Ureter (tissue), 1 donor: Measurements from ENCODE around the gene SDK1. TPM values are rescaled to one million over a fixed set of nuclear protein-coding genes. Genes with fewer than 3 reads are reported as not detected.

Source experiments
- DNase-seq: peaks from one replicate; pipeline ENCODE4 v3.0.0-alpha.2; 2020; ENCODE audit warnings: low spot score
- total RNA-seq: library from RNA; stranded (reverse); gene quantifications from one replicate; pipeline ENCODE4 v1.2.4, GENCODE V29; 2023
- donor health status: DM: yes; HTN: yes; CAD: no.

The SDK1 gene
- total RNA-seq, 1 donor from 2014 or later, result 27.3 TPM

DNA sequence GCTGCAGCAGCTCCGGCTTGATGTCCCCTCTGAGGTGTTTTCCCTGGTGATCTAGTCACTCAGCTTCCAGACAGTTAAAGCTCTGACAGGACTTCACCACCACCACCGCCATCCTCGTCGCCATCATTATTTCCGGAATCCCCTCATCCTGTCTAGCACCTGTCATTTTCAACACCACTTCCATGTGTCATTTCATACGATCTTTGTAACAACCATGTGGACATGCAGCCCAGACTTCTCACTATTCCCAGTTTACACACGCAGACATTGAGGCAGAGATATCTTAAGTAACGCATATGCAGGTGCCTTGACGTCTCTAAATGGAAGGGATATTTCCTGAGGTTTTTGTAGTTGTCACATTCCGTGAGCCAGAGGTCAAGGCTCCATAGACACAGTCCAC is 850.5 kb downstream of the SDK1 start:
- DNase-seq, result no peak

GRCh38 chr7:4151926-4152549 is 851.0 kb downstream of the SDK1 start:
- no peak for DNase-seq

- DNase-seq, result no peak
Observed at GRCh38 chr7:4154882-4155535, 854.0 kb downstream of the SDK1 start.

- DNase-seq, result no peak
Observed at GRCh38 chr7:4156190-4156589, 855.1 kb downstream of the SDK1 start.

DNA sequence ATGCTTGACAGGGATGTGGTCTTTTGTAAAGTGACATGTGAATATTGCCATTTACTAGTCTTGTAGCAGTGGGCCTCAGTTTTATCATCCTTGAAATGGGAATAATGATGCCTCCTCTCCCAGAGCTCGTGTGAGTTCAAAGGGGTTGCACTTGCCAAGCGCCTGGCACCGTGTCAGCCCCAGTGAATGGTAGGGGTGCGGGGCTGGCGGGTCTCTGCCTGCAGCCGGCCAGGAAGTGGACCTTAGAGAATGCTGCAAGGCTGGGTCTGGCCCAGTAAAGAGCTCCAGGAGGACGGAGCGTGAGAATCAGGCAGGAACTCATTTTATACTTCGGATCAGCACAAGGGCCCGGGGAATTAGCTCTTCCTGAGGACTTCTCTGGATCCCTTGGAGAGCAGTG is 856.6 kb downstream of the SDK1 start:
- no peak for DNase-seq

GRCh38 chr7:4158441-4159153 is 857.5 kb downstream of the SDK1 start:
- no peak for DNase-seq

DNA sequence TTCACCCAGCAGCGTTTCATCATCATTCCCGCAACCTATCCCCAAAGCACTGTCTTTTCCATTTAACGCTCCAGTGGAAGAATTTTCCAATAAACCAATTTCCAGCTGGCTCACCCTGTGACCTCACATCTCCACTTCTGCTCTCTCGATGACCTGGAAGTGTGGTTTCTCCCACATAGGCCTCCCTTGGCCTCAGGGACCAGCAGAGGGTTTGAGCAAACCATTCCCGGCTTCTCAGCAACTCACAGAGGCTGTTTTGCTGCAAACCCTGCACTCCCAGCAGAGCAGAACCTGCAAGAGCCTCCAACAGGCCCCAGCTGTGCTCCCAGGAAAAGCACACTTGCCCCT is 858.1 kb downstream of the SDK1 start:
- no peak for DNase-seq

DNA sequence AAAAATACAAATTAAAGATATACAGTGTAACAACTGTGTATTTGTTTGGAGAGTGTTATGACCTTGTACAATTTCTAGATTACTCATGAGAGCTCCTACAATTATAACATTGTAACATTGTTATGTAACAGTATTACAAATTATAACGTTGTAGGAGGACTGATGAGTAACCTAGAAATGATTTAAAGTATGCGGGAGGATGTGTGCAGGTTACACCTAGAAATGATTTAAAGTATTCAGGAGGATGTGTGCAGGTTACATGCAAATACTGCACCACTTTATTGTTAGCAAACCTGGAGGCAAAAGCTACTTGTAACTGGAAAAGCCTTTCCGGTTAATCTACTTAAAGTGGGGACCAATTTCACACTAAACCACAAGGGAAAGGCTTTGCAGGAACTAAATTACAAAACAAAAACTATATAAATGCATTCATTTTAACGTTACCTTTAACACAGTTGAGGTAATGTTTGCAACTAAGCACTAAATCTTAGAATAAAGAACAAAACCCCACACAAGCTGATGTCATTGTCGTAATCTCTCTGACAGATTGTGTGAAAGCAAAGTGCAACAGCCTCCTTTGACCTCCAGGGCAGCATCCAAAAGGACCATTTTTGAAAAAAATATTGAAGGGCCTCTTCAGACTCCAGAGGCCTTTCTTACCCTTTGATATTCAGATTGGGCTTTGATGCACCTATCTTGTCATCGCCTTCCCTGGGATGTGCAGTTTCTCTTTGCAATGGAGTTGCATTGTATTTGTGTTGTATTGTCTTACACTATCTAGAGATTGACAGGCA is 858.9 kb downstream of the SDK1 start:
- DNase-seq, result no peak

DNA sequence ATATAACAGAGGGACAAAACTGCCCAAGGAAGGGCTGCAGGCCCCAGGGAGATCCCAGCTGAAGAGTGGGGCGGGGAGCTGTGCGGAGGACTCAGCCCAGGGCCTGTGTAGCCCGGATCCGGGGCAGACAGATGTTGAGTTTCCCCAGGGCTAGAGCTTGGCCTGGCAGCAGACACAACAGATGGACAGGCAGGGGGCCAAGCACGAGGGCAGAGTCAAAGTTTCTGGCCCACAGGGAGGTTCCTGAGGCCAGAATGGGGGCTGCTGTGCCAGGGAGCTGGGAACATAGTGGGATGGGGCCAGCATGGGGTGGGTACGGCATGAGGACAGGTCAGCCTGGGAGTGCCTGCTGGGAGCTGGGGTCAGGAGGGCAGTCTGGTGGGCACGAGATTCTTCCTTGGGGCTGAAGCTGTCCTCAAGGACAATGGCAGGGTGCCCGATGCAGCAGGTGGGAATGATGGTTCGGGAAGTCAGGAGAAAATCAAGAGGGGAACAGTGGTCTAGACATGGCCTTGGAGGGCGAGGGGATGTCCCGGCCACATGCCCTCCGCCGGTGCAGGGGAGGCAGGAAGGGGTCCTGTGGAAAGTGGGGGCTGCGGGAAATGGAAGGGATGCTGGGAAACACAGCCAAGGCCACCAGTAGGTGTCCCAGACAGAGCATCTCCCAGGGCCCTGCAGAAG is 862.0 kb downstream of the SDK1 start:
- DNase-seq, result no peak

DNA sequence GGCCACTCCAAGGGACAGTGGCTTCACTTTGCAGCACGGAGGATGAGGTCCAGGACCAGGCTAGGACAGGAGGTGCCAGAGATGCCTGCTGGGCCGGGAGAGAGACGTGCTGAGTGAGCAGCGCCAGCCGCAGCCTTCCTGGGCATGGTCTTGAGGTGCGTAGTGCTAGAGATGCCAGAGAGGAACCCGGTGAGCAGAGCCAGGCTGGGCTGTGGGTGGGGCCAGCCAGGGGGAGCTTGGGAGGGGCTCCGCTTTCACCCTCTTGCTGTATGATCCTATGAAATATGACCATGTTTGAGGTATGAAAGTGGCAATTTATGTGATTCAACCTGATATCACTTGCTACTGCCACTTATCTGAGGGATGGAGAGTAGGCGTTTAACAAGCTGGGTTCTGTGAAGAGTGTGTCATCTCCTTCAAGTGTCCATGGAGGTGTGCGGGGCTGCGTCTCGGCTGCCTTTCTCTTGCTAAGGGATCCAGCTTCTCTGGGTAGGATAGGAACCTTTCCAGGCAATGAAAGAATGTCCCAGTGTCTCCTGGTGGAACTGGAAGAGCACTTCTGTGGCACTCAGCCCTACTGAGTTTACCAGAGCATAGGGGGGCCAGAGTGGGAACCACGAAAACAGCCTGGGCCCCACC is 862.6 kb downstream of the SDK1 start:
- DNase-seq, result no peak

DNA sequence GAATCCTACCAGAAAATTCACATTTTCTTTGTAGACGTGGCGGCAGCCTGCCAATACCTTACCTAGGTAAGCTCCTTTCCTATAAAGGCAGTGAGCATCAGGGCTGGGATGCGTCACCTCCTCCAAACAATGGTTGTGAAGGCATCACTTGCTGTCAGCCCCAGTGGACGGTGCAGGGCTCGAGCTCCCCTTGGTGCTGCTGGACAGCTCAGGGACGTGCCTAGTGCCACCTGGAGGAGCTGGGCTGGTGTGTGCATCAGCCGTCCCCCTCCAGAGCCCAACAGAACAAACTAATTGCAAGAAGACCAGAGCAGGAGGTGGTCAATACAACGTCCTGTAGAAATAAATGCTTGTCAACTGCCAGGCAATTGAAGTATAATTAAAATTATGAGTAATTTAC is 863.5 kb downstream of the SDK1 start:
- DNase-seq, result no peak

DNA sequence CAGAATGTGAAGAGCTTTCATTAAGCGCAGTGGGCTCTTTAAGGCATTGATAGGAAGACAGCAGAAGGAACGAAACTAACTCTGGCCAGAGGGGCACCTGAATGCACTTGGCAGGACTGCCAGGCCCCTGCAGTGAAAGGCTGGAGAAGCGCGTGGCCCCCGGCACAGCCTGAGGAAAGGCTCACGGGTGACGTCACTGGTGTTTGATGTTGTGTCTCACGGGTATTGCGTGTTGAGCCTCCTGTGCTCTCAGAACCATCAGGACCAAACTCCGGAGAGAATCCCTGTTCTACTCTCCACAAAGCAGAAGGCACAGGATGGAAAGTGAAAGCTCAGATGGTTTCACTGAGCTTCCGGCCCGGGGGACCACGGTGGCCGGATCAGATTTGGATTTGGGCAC is 865.3 kb downstream of the SDK1 start:
- DNase-seq, result no peak

GRCh38 chr7:4166807-4167206 is 865.8 kb downstream of the SDK1 start:
- DNase-seq, result no peak

- DNase-seq, result no peak
Observed at GRCh38 chr7:4167385-4167910, 866.4 kb downstream of the SDK1 start.

DNA sequence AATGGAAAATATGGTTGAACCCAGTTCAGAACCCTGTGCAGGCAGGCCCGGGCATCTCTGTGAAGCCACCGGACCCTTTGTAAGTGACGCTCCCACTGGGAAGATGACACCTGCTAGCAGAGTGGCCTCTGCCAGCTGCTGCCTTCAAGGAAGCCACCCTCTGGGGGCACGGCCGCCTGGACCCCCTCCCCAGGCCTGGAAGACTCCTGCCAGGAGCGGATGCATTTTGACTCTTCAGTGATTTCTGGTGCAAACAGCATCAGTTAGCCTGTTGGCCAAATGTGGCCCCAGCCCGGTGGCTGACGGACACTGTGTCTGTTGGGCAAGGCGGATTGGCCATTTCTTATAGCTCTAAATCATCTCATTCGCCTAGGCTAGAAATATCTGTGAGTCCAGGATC is 867.0 kb downstream of the SDK1 start:
- DNase-seq, result no peak

DNA sequence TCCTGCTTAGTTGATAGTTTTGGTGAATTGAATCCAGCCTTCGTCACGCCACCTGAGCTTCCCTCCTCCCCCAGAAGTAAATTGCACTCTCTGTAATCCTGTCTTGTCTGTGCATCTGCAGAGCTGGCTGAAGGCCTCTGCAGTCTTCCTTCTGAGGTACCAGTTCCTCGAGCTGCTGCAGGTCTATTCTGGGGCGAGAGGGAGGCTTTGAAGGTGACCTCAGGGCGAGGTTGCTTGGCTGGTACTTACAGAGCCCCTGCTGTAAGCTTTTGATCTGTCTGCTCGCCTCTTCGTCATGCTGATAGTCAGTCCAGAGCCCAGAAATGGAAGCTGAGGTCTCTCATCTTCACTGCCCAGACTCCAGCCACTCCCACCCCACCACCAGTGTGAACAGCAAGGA is 867.5 kb downstream of the SDK1 start:
- no peak for DNase-seq

- DNase-seq, result no peak
Observed at GRCh38 chr7:4169455-4169854, 868.4 kb downstream of the SDK1 start.

DNA sequence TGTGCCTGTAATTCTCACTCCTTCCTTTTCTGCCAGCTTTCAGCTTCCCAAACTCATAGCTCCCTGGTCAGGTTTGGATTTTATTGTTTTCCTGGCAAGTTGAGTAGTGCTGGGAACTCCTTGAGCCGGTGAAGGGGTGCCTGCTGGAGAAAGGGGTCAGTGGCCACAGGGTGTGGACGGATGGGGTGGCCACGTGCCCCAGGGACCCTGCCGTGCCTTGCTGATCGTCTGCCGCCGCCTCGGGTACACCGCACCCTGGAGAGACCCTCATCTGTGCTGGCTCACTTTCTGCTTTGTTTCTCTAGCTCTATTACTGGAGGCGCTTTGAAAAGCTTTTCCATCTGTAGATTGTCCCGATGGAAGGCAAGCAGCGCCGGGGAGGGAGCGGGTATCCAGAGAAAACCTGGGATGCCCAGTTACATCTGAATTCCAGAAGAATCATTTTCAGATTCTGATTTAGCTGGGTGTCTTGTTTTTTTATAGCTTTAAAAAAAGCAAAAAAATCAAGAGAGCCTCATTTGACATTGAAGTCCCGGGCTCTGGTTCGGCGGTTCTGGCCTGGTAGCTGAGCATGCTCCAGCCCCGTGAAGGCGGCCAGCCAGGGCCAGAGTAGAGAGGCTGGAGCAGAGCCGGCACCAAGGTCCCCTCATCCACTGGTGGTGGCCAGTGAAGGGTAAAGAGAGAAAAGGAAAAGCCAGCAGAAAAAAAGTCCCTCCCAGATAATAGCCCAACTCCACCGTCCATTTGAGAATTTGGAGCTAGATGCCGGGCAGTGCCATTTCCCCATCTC is 870.1 kb downstream of the SDK1 start:
- no peak for DNase-seq

GRCh38 chr7:4172883-4173282 is 871.8 kb downstream of the SDK1 start:
- no peak for DNase-seq

DNA sequence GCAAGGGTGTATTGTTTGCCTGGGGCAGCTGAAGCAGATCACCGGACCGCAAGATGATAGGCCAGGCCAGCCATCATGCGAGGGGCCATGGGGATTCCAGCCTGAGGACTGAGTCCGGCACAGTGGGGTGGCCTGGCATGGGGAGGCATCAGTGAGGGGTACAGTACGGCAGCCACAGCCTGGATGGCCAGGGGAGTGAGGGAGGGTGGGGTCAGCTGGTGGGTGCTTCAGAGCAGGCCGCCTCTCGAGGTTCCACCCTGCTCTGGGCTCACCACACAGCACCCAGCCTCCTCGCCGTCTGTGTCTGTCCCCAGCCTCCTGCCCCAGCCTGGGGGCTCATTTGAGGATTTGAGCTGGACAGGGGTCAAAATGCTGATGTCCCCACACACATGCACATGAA is 872.6 kb downstream of the SDK1 start:
- DNase-seq, result no peak
